HepG2 (cell line): Measurements from ENCODE around the gene CALR. TPM values are rescaled to one million over a fixed set of nuclear protein-coding genes. Genes with fewer than 3 reads are reported as not detected.
A peak's percentile ranks its signal among the peaks of the same experiment; 100 is the strongest.

ENCODE experiments used
- ARID2 ChIP-seq: sonication (generic); formaldehyde crosslinking; IDR thresholded peaks from 2 replicates; pipeline ENCODE4 v1.8.1; 2022; ENCODE audit warnings: mild to moderate bottlenecking, missing genetic modification reagents, borderline replicate concordance
- CAMTA2 ChIP-seq: sonication (generic); formaldehyde crosslinking; IDR thresholded peaks from 2 replicates; pipeline ENCODE4 v1.4.0; 2020; ENCODE audit warnings: mild to moderate bottlenecking, missing genetic modification reagents, borderline replicate concordance
- CBX5 ChIP-seq: sonication (generic); formaldehyde crosslinking; IDR thresholded peaks from 2 replicates; pipeline ENCODE4 v1.4.0; 2020; ENCODE audit warnings: missing genetic modification reagents, borderline replicate concordance
- FOXP1 ChIP-seq, 2 experiments: fragments of 450-650 bp in 1 of 2; IDR thresholded peaks; 2 replicates each; pipeline ENCODE4 v1.6.1; 2017 to 2018; ENCODE audit warnings: antibody characterized with exemption in 1 of 2
- HMG20B ChIP-seq: conservative IDR thresholded peaks from 2 replicates; pipeline ENCODE4 v1.6.1; 2016; ENCODE audit warnings: missing genetic modification reagents, missing compliant biosample characterization
- HNF4G ChIP-seq, 2 experiments: sonication (generic) in 1 of 2; formaldehyde crosslinking in 1 of 2; IDR thresholded peaks; 2 replicates each; pipeline versions ENCODE4 v1.4.0 to v1.6.1; 2011 to 2020; ENCODE audit warnings: borderline replicate concordance in 2 of 2, low read depth in 2 of 2, mild to moderate bottlenecking in 2 of 2, low read length in 1 of 2, missing genetic modification reagents in 1 of 2, moderate library complexity in 1 of 2
- JUNB ChIP-seq: sonication (generic); formaldehyde crosslinking; IDR thresholded peaks from 2 replicates; pipeline ENCODE4 v1.8.0; 2022; ENCODE audit warnings: missing genetic modification reagents, mild to moderate bottlenecking, borderline replicate concordance
- KDM1A ChIP-seq: IDR thresholded peaks from 2 replicates; pipeline ENCODE4 v1.6.1; 2016; ENCODE audit warnings: missing compliant biosample characterization
- KLF15 ChIP-seq: sonication (generic); formaldehyde crosslinking; IDR thresholded peaks from 2 replicates; pipeline ENCODE4 v1.8.1; 2023; ENCODE audit warnings: borderline replicate concordance, mild to moderate bottlenecking, inconsistent platforms, missing genetic modification reagents, mixed read lengths
- MXD4 ChIP-seq: IDR thresholded peaks from 2 replicates; pipeline ENCODE4 v1.6.1; 2016; ENCODE audit warnings: mild to moderate bottlenecking, missing biosample characterization, missing genetic modification reagents
- NFYB ChIP-seq: sonication (generic); formaldehyde crosslinking; IDR thresholded peaks from 2 replicates; pipeline ENCODE4 v1.4.0; 2020; ENCODE audit warnings: missing genetic modification reagents
- SMARCE1 ChIP-seq: fragments of 450-650 bp; IDR thresholded peaks from 2 replicates; pipeline ENCODE4 v1.6.1; 2017; ENCODE audit warnings: borderline replicate concordance
- STAT5B ChIP-seq: sonication (generic); formaldehyde crosslinking; IDR thresholded peaks from 2 replicates; pipeline ENCODE4 v1.4.0; 2020; ENCODE audit warnings: missing genetic modification reagents
- TARDBP ChIP-seq: sonication (generic); formaldehyde crosslinking; IDR thresholded peaks from 2 replicates; pipeline ENCODE4 v1.8.0; 2022; ENCODE audit warnings: mild to moderate bottlenecking, missing genetic modification reagents
- TEAD3 ChIP-seq: optimal IDR thresholded peaks from 2 replicates; pipeline ENCODE3; 2016; ENCODE audit warnings: borderline replicate concordance
- TGIF2 ChIP-seq: IDR thresholded peaks from 2 replicates; pipeline ENCODE4 v1.6.1; 2016; ENCODE audit warnings: control low read depth, missing compliant biosample characterization
- ZEB1 ChIP-seq: IDR thresholded peaks from 2 replicates; pipeline ENCODE4 v1.6.1; 2012; ENCODE audit warnings: mild to moderate bottlenecking, low read depth, inconsistent platforms; ENCODE audit not compliant: insufficient replicate concordance
- ZNF260 ChIP-seq: sonication (generic); formaldehyde crosslinking; IDR thresholded peaks from 2 replicates; pipeline ENCODE4 v1.4.0; 2020; ENCODE audit warnings: missing genetic modification reagents, low read depth, mild to moderate bottlenecking, borderline replicate concordance
- ZNF263 ChIP-seq: sonication (generic); formaldehyde crosslinking; IDR thresholded peaks from 2 replicates; pipeline ENCODE4 v1.4.0; 2020; ENCODE audit warnings: missing genetic modification reagents
- ZNF567 ChIP-seq: sonication (generic); formaldehyde crosslinking; IDR thresholded peaks from 2 replicates; pipeline ENCODE4 v1.8.1; 2023; ENCODE audit warnings: mild to moderate bottlenecking, missing genetic modification reagents, borderline replicate concordance
- ZNF652 ChIP-seq: IDR thresholded peaks from 2 replicates; pipeline ENCODE4 v1.6.1; 2016; ENCODE audit warnings: low read depth, borderline replicate concordance
- ZNF878 ChIP-seq: sonication (generic); formaldehyde crosslinking; IDR thresholded peaks from 2 replicates; pipeline ENCODE4 v1.8.1; 2023; ENCODE audit warnings: mild to moderate bottlenecking, missing genetic modification reagents, moderate library complexity
- polyA plus RNA-seq, 8 experiments: library from polyadenylated mRNA; depleted of rRNA in 3 of 8; stranded (reverse) in 7 of 8; unstranded in 1 of 8; fragments of >200 nt; fragmentation: Illumina TruSeq in 4 of 8; extraction: Trizol in 4 of 8; gene quantifications; 2 replicates each; pipeline versions ENCODE4 v1.2.1 to v1.2.3, GENCODE V29; 2011 to 2016; ENCODE audit warnings: low read depth in 4 of 8, missing spikeins in 1 of 8, mixed read lengths in 1 of 8; ENCODE audit not compliant: insufficient read depth in 1 of 8
- total RNA-seq, 5 experiments: library from RNA; depleted of rRNA; stranded (reverse); fragments of >200 nt; fragmentation: Illumina TruSeq; extraction: Trizol; gene quantifications; 2 replicates each; pipeline ENCODE4 v1.2.3, GENCODE V29; 2016; ENCODE audit warnings: low read depth in 1 of 5
- TF ChIP-seq, protein P1 (sequence below): sonication (generic); formaldehyde crosslinking; IDR thresholded peaks from 2 replicates; pipeline ENCODE4 v1.9.0; 2021; ENCODE audit warnings: missing genetic modification reagents, mild to moderate bottlenecking, borderline replicate concordance
- TF ChIP-seq, protein P2 (sequence below): sonication (generic); formaldehyde crosslinking; IDR thresholded peaks from 2 replicates; pipeline ENCODE4 v1.4.0; 2020; ENCODE audit warnings: mild to moderate bottlenecking, missing genetic modification reagents, borderline replicate concordance
- TF ChIP-seq, protein P3 (sequence below): sonication (generic); formaldehyde crosslinking; conservative IDR thresholded peaks from 2 replicates; pipeline ENCODE4 v1.8.1; 2023; ENCODE audit warnings: missing genetic modification reagents

Gene CALR
- total and polyA plus RNA-seq, 2 of the 13 experiments (the other 11 are each of a cell fraction or from before 2014, with no cell fraction given): 898 to 934 TPM

DNA sequence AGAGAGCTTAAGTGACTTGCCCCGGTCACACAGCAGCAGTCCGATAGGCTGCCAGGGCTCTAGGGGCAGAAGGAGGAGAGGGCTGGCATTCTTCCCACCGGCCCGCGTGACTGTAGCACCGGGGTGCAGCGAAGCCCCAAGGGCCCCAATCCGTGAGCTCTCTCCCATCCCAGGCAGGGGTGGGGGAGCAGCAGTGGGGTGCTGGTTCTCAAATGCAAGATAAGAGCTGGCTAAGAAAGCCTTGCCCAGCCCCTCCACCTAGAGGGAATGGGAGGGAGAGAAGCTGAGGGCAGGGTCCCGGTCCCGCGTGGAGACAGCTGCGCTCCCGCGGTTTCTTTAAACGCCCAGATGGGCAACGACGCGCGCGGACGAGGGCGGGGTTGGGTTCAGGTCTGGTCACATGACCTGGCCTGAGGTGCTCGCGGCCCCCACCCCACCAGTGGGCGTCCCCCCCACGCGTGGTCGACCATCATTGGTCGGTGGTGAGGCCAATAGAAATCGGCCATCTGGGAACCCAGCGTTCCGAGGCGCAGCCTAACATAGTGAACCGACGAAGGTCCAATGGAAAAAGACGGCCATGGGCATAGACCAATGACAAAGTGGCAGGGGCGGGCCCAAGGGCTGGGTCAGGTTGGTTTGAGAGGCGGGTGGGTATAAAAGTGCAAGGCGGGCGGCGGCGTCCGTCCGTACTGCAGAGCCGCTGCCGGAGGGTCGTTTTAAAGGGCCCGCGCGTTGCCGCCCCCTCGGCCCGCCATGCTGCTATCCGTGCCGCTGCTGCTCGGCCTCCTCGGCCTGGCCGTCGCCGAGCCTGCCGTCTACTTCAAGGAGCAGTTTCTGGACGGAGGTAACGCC is at the start of gene CALR (continued):
- no peak for TF ChIP-seq HNF4G (IDR thresholded peaks at IDR 0.05; ENCODE audit: borderline replicate concordance, low read depth, low read length)
- TF ChIP-seq HNF4G (CRISPR knock-in tag; IDR thresholded peaks at IDR 0.05; ENCODE audit: borderline replicate concordance, low read depth): no peak
- peak; percentile 58 for TF ChIP-seq ZEB1
- no peak for TF ChIP-seq ZNF260
- TF ChIP-seq CBX5: 0 out of 2 replicates have a peak, but pooled peaks have one; percentile 16
- TF ChIP-seq NFYB (CRISPR knock-in tag): peak; percentile 99
- TF ChIP-seq CAMTA2: 0 out of 2 replicates have a peak, but pooled peaks have one; percentile 13
- TF ChIP-seq TARDBP (CRISPR knock-in tag): no peak; the same call in 1 of the 2 replicates
- TF ChIP-seq ZNF878 (CRISPR knock-in tag): no peak
- no peak for TF ChIP-seq ZNF652 (CRISPR knock-in tag)
- peak; percentile 18; the same call in 1 of the 2 replicates for TF ChIP-seq ZNF263 (CRISPR knock-in tag)
- TF ChIP-seq, protein P1, sequence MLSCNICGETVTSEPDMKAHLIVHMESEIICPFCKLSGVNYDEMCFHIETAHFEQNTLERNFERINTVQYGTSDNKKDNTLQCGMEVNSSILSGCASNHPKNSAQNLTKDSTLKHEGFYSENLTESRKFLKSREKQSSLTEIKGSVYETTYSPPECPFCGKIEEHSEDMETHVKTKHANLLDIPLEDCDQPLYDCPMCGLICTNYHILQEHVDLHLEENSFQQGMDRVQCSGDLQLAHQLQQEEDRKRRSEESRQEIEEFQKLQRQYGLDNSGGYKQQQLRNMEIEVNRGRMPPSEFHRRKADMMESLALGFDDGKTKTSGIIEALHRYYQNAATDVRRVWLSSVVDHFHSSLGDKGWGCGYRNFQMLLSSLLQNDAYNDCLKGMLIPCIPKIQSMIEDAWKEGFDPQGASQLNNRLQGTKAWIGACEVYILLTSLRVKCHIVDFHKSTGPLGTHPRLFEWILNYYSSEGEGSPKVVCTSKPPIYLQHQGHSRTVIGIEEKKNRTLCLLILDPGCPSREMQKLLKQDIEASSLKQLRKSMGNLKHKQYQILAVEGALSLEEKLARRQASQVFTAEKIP (CRISPR knock-in tag): no peak
- TF ChIP-seq HMG20B (CRISPR knock-in tag): no peak
- TF ChIP-seq SMARCE1: no peak
- 0 out of 2 replicates have a peak, but pooled peaks have one; percentile 56 for TF ChIP-seq ARID2 (CRISPR knock-in tag)
- no peak for TF ChIP-seq JUNB (CRISPR knock-in tag)
- peak; percentile 84 for TF ChIP-seq TEAD3 (CRISPR knock-in tag)
- no peak for TF ChIP-seq ZNF567
- TF ChIP-seq FOXP1 (IDR thresholded peaks at IDR 0.05): no peak
- TF ChIP-seq FOXP1 (CRISPR knock-in tag; IDR thresholded peaks at IDR 0.05): no peak
- TF ChIP-seq, protein P2, sequence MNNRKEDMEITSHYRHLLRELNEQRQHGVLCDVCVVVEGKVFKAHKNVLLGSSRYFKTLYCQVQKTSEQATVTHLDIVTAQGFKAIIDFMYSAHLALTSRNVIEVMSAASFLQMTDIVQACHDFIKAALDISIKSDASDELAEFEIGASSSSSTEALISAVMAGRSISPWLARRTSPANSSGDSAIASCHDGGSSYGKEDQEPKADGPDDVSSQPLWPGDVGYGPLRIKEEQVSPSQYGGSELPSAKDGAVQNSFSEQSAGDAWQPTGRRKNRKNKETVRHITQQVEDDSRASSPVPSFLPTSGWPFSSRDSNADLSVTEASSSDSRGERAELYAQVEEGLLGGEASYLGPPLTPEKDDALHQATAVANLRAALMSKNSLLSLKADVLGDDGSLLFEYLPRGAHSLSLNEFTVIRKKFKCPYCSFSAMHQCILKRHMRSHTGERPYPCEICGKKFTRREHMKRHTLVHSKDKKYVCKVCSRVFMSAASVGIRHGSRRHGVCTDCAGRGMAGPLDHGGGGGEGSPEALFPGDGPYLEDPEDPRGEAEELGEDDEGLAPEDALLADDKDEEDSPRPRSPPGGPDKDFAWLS: peak; percentile 1; the same call in 1 of the 2 replicates
- TF ChIP-seq MXD4 (CRISPR knock-in tag): peak; percentile 85
- no peak for TF ChIP-seq KDM1A (CRISPR knock-in tag)
- TF ChIP-seq TGIF2 (CRISPR knock-in tag): peak; percentile 46
- TF ChIP-seq STAT5B (CRISPR knock-in tag): no peak
- peak; percentile 67; the same call in 1 of the 2 replicates for TF ChIP-seq KLF15
- TF ChIP-seq, protein P3, sequence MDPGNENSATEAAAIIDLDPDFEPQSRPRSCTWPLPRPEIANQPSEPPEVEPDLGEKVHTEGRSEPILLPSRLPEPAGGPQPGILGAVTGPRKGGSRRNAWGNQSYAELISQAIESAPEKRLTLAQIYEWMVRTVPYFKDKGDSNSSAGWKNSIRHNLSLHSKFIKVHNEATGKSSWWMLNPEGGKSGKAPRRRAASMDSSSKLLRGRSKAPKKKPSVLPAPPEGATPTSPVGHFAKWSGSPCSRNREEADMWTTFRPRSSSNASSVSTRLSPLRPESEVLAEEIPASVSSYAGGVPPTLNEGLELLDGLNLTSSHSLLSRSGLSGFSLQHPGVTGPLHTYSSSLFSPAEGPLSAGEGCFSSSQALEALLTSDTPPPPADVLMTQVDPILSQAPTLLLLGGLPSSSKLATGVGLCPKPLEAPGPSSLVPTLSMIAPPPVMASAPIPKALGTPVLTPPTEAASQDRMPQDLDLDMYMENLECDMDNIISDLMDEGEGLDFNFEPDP: no peak
